GM12873 (cell line): Measurements from ENCODE around the gene ATE1.

Experiments
- TF ChIP-seq, protein P1 (sequence below): IDR thresholded peaks from 2 replicates; pipeline ENCODE4 v1.5.1; 2012; ENCODE audit warnings: low read depth, mild to moderate bottlenecking, moderate library complexity, low read length, control low read depth; ENCODE audit not compliant: insufficient read depth; ENCODE audit errors: missing control alignments

ATE1 gene

DNA sequence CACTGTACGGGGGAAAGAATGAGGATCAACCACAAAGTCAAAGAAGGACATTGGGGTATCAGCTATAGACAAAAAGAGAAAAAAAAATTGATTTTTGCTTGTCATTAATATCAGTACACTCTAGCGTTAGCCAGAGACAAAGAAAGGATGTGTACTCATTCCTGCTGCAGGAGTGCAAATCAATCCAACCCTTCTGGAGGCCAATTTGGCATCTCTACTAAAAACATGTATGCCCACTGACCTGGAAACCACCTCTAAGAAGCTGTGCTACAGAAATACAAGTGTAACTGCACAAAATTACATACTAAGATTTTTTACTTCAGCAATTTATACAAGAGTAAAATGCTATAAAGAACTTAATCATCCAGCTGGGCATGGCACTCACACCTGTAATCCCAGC is 33.6 kb upstream of the ATE1 start:
- TF ChIP-seq, protein P1, sequence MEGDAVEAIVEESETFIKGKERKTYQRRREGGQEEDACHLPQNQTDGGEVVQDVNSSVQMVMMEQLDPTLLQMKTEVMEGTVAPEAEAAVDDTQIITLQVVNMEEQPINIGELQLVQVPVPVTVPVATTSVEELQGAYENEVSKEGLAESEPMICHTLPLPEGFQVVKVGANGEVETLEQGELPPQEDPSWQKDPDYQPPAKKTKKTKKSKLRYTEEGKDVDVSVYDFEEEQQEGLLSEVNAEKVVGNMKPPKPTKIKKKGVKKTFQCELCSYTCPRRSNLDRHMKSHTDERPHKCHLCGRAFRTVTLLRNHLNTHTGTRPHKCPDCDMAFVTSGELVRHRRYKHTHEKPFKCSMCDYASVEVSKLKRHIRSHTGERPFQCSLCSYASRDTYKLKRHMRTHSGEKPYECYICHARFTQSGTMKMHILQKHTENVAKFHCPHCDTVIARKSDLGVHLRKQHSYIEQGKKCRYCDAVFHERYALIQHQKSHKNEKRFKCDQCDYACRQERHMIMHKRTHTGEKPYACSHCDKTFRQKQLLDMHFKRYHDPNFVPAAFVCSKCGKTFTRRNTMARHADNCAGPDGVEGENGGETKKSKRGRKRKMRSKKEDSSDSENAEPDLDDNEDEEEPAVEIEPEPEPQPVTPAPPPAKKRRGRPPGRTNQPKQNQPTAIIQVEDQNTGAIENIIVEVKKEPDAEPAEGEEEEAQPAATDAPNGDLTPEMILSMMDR: no peak

DNA sequence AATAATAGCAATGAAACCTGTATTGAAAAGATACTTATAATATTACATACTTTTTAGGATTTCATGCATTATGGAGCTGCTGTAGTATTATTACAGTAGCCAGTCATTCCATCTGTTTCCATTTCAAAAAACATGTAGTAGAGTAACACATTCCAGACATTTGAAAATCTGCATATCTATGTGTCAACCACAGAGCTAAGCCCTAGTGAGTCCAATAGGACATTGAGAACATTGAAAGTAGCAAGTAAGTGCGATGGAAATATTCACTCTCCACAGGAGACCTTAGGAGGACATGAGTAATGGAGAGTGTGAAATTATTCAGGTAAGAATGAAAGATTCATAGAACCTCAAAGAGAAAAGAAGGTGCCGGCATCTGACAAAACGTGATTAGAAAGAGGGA is 31.8 kb upstream of the ATE1 start:
- TF ChIP-seq, protein P1: no peak

DNA sequence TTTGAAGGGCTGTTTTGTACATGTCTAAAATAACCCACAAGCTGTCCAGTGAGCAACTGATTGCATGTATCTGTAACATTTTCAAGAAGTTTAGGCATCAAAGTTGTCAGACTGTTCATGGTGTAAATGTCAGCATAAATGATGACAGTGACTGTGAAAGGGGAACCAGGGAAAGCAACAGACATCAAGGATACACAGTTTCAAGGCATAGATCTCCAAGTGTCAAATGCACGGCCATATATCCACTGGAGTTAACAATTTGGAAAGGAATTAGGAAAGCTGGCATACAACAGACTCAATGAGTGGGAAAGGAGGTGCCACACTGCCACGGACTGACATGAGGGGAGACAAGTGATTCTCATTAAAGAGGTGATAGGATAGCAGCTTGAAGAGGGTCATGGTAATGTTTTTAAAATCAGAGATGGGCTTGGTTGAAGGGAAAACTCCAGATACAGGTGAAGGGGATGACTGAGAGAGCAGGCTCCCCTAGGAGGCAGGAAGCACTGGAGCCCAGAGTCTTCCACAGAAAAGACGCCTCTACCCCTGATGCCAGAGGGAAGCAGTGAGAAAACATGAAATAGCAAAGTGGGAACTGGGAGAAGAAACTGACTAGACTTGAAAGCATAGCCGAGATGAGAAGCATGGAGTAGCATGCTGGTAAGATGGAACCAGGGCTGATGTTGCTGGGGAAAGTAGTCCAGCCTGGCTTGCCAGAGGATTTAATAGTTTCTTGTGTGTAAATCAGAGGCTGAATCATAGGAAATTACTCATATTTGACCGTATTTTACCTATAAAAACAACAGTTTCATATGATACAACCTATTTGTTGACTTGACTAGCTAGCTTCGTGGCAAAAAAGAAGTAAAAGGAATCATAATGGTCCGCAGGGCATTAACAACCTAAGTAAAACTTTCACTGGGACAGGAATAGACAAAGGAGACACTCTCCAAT is 28.6 kb upstream of the ATE1 start:
- TF ChIP-seq, protein P1: no peak

DNA sequence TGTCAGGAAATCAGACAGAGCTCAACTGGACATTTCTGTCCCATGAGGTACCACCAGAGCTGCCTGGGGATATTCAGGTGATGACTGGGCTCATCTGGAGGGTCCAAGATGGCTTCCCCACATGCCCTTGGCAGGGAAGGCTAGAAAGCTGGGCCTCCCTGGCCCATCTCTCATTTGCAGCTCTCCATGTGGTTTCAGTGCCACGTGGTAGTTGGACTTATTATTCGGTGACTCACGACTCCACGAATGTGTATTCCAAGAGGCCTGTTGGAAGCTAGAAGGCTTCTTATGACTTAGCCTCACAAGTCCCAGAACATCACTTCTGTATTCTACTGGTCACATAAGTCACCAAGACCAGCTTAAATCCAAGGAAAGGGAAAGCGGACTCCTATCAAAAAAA is 24.4 kb upstream of the ATE1 start:
- TF ChIP-seq, protein P1: no peak

DNA sequence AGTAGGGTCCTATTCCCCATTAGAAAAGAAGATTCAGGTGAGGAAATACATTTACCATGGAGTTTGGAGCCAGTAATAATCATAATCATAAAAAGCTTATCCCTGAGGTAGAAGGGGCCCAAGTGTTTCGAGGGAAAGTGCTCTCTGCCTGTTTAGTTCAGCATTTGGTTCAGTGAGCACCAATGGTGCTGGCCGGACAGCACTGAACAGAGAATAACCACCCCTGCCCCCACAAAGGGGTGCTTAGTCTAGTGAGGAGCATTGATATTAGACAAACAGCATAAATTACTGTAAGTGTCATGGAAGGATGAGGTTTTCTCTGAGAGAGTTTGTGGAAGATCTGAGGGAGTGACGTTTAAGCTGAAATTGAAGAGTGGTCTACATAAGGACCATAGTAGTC is 21.6 kb upstream of the ATE1 start:
- TF ChIP-seq, protein P1: no peak

DNA sequence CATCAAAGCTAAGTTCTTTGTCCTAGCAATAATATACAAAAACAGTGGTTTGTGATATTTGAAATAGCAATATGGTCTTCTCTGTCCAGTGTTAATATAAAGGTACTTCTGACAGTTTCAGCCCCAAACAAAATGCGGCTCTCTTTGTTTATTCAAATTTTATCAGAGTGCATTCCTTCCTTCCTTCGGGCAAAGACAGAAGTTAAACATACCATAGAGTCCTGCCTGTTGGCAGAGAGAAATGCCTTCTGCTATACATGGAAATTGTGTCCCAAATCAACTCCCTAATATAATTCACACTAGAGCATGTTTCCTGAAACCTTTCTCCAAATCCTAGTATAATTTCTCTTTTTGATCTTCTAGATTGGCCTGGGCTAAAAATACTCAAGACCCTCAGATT is 21.2 kb upstream of the ATE1 start:
- TF ChIP-seq, protein P1: no peak

DNA sequence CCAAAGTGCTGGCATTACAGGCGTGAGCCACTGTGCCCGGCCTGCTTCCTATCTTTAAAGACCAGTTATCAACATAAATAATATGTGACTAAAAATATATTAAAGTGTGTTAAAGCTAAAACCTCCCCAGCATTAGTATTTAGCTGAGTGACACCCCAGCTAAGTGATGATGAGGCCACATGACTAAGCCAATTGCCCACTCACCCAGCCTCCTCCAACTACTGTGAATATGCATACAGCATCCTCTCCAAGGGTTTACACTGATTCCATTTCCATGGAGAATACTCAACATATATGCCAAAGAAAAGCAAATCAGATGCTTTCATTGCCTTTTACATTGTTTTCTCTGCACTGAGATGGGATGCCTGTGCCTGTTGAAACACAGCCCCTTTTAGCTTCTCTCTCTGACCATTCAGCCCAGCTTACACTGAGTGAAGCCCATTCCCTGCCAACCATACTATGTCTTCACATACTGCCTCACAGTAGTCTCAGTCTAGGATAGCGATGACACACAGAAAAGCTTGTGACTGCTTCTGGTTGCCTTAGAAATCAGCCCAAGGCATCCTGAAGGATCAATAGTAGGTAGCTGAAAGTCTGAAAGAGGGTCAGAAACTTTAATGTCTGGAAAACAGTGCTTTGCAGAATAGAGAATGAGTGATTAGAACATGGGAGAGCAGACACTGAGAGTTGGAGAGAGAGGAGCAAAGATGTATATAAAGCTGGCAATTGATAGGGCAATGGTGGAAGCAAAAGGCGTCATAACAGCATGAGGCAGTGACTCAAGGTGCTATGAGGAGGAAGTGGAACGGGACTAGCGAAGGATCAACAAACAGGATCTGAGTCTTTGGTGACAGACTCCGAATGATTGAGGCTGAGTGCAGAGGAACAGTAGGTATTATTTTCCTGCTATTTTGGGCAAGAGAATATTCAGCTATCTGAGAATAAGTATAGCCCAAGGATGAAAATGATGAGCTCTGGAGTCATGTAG is 19.8 kb upstream of the ATE1 start:
- TF ChIP-seq, protein P1: no peak
